GM12891 (cell line): ENCODE measurements around the gene DYNC1H1.

ENCODE experiments used
- PAX5 ChIP-seq: IDR thresholded peaks from 2 replicates; pipeline ENCODE4 v1.6.1; 2011; ENCODE audit warnings: low read length, moderate library complexity, mild to moderate bottlenecking; ENCODE audit not compliant: insufficient read depth, severe bottlenecking
- POLR2A ChIP-seq: IDR thresholded peaks from 2 replicates; pipeline ENCODE4 v1.6.1; 2011; ENCODE audit warnings: low read depth, low read length, control low read depth
- POLR2AphosphoS5 ChIP-seq: IDR thresholded peaks from 2 replicates; pipeline ENCODE4 v1.6.1; 2011; ENCODE audit warnings: low read depth, low read length, control low read depth
- POU2F2 ChIP-seq: IDR thresholded peaks from 2 replicates; pipeline ENCODE4 v1.6.1; 2011; ENCODE audit warnings: low read depth, mild to moderate bottlenecking, control low read depth, low read length, moderate library complexity
- SPI1 ChIP-seq: IDR thresholded peaks from 2 replicates; pipeline ENCODE4 v1.6.1; 2011; ENCODE audit warnings: low read depth, low read length, control low read depth
- TAF1 ChIP-seq: IDR thresholded peaks from 2 replicates; pipeline ENCODE4 v1.6.1; 2011; ENCODE audit warnings: low read depth, low read length, control low read depth

- TF ChIP-seq POLR2A (no peak), POLR2AphosphoS5 (no peak), POU2F2 (no peak), SPI1 (no peak), TAF1 (no peak), PAX5 (no peak)
Observed at GRCh38 chr14:102000902-102001301, 36.5 kb downstream of the DYNC1H1 start.
